ENCODE results near the gene MRPL39. TPM values are rescaled to one million over a fixed set of nuclear protein-coding genes. Genes with fewer than 3 reads are reported as not detected.
A peak's percentile ranks its signal among the peaks of the same experiment; 100 is the strongest.

The MRPL39 gene
- total and polyA plus RNA-seq, 4 experiments from 2014 or later = 19.1 to 53.0 (median 29.8) TPM

- Mint-ChIP-seq H3K27me3 (no peaks in the 10 kb centered on the region), H3K27ac (peak overlapping the region; percentile 84 to 96 (median 95)), H3K36me3 (peaks cover 0 to 5% of the 10 kb centered on the region in 2 donors), H3K9me3 (no peaks in the 10 kb centered on the region), H3K4me1 (peaks cover 57 to 87% (median 74%) of the 10 kb centered on the region in 4 donors), H3K4me3 (peak overlapping the region; percentile 91 to 99 (median 97))
- DNase-seq = peak; percentile 39 to 63 (median 46)
- Histone ChIP-seq H3K27ac (ENCODE audit: low read depth, low read length) (peak overlapping the region; percentile 77), H3K36me3 (ENCODE audit: insufficient read depth, low read length) (no peaks in the 10 kb centered on the region), H3K27me3 (ENCODE audit: insufficient read depth, low read length) (no peaks in the 10 kb centered on the region), H3K4me1 (ENCODE audit: insufficient read depth, low read length) (peaks cover 78% of the 10 kb centered on the region), H3K9me3 (ENCODE audit: control insufficient read depth in 1 of 2, low read length in 2 of 2) (no peaks in the 10 kb centered on the region), H3K4me3 (ENCODE audit: low read length in 2 of 2) (peak overlapping the region in 1 of 2 donors; percentile 63)
- POLR2A ChIA-PET (ENCODE audit: partially characterized antibody) = interaction anchor here (1.4 to 4.5 kb wide), 6 partner anchors 9 to 171 kb away, joined by 3 to 38 read pairs (median 11); partner anchors contain the start of genes ATP5PF, GABPA and MRPL39
- intact Hi-C loops (cut with micrococcal nuclease) = loop anchor here (1.0 to 2.0 kb wide), 3 partner anchors 10 to 171 kb away; partner anchors contain the start of genes ATP5PF and GABPA
- CTCF ChIA-PET (ENCODE audit: partially characterized antibody) = interaction anchor here (1.0 to 1.9 kb wide), 4 partner anchors 9 to 42 kb away, joined by 3 to 6 read pairs (median 5); no protein-coding TSS in a partner anchor
Observed at GRCh38 chr21:25563361-25564116, 43.7 kb downstream of the MRPL39 start.

- ChIA-PET POLR2A (ENCODE audit: partially characterized antibody) (interaction anchor here (1.9 to 4.5 kb wide), 4 partner anchors 10 to 172 kb away, joined by 7 to 38 read pairs (median 16); partner anchors contain the start of genes ATP5PF and GABPA), CTCF (ENCODE audit: partially characterized antibody) (interaction anchor here (1.0 to 1.9 kb wide), 5 partner anchors 11 to 143 kb away, joined by 3 to 6 read pairs (median 3); no protein-coding TSS in a partner anchor)
- H3K27me3 Mint-ChIP-seq = no peaks in the 10 kb centered on the region
- Histone ChIP-seq H3K36me3 (ENCODE audit: insufficient read depth, low read length) (no peaks in the 10 kb centered on the region), H3K27me3 (ENCODE audit: insufficient read depth, low read length) (no peaks in the 10 kb centered on the region), H3K4me1 (ENCODE audit: insufficient read depth, low read length) (peaks cover 70% of the 10 kb centered on the region), H3K9me3 (ENCODE audit: control insufficient read depth in 1 of 2, low read length in 2 of 2) (no peaks in the 10 kb centered on the region), H3K4me3 (ENCODE audit: low read length in 2 of 2) (peak overlapping the region; percentile 21 to 63), H3K27ac (ENCODE audit: low read depth, low read length) (peak overlapping the region; percentile 77)
- H3K36me3 Mint-ChIP-seq = peaks cover 0 to 5% of the 10 kb centered on the region in 2 donors
- DNase-seq = no peak
- peak overlapping the region; percentile 89 to 97 (median 95) for H3K27ac Mint-ChIP-seq
- intact Hi-C loops (cut with micrococcal nuclease) = loop anchor here (1.0 to 2.0 kb wide), 4 partner anchors 11 to 172 kb away; partner anchors contain the start of genes ATP5PF, GABPA and MRPL39
- H3K4me1 Mint-ChIP-seq = peaks cover 50 to 78% (median 66%) of the 10 kb centered on the region in 4 donors
- H3K9me3 Mint-ChIP-seq = no peaks in the 10 kb centered on the region
- peak overlapping the region; percentile 91 to 99 (median 97) for H3K4me3 Mint-ChIP-seq
Observed at GRCh38 chr21:25562660-25563059, 44.6 kb downstream of the MRPL39 start.

DNA sequence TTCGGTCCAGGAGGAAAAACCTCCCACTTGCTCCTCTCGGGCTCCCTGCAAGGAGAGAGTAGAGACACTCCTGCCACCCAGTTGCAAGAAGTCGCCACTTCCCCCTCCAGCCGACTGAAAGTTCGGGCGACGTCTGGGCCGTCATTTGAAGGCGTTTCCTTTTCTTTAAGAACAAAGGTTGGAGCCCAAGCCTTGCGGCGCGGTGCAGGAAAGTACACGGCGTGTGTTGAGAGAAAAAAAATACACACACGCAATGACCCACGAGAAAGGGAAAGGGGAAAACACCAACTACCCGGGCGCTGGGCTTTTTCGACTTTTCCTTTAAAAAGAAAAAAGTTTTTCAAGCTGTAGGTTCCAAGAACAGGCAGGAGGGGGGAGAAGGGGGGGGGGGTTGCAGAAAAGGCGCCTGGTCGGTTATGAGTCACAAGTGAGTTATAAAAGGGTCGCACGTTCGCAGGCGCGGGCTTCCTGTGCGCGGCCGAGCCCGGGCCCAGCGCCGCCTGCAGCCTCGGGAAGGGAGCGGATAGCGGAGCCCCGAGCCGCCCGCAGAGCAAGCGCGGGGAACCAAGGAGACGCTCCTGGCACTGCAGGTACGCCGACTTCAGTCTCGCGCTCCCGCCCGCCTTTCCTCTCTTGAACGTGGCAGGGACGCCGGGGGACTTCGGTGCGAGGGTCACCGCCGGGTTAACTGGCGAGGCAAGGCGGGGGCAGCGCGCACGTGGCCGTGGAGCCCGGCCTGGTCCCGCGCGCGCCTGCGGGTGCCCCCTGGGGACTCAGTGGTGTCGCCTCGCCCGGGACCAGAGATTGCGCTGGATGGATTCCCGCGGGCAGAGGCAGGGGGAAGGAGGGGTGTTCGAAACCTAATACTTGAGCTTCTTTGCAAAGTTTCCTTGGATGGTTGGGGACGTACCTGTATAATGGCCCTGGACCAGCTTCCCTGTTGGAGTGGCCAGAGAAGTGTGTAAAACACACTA is 45.3 kb downstream of the MRPL39 start:
- Mint-ChIP-seq H3K36me3 (peaks cover 0 to 5% of the 10 kb centered on the region in 2 donors), H3K27ac (peak overlapping the region; percentile 92 to 98 (median 97)), H3K4me3 (peak overlapping the region; percentile 91 to 99 (median 97)), H3K9me3 (no peaks in the 10 kb centered on the region), H3K27me3 (no peaks in the 10 kb centered on the region), H3K4me1 (peaks cover 45 to 71% (median 60%) of the 10 kb centered on the region in 4 donors)
- POLR2A ChIA-PET (ENCODE audit: partially characterized antibody) = interaction anchor here (0.6 to 4.5 kb wide), 6 partner anchors 11 to 173 kb away, joined by 3 to 38 read pairs (median 10); partner anchors contain the start of genes ATP5PF and GABPA
- no peaks in the 10 kb centered on the region for H3K9me3 ChIP-seq (ENCODE audit: control insufficient read depth in 1 of 2, low read length in 2 of 2)
- H3K4me3 ChIP-seq (ENCODE audit: low read length in 2 of 2) = peak overlapping the region; percentile 38 to 63
- CTCF ChIA-PET (ENCODE audit: partially characterized antibody) = interaction anchor here (0.6 to 1.9 kb wide), 7 partner anchors 12 to 142 kb away, joined by 3 to 6 read pairs (median 3); no protein-coding TSS in a partner anchor
- peaks cover 63% of the 10 kb centered on the region for H3K4me1 ChIP-seq (ENCODE audit: insufficient read depth, low read length)
- DNase-seq = peak; percentile 53 to 76 (median 55)
- no peaks in the 10 kb centered on the region for H3K36me3 ChIP-seq (ENCODE audit: insufficient read depth, low read length)
- intact Hi-C loops (cut with micrococcal nuclease) = loop anchor here (1.0 to 2.0 kb wide), 3 partner anchors 45 to 173 kb away; partner anchors contain the start of genes ATP5PF, GABPA and MRPL39
- H3K27me3 ChIP-seq (ENCODE audit: insufficient read depth, low read length) = no peaks in the 10 kb centered on the region
- H3K27ac ChIP-seq (ENCODE audit: low read depth, low read length) = peak overlapping the region; percentile 77

DNA sequence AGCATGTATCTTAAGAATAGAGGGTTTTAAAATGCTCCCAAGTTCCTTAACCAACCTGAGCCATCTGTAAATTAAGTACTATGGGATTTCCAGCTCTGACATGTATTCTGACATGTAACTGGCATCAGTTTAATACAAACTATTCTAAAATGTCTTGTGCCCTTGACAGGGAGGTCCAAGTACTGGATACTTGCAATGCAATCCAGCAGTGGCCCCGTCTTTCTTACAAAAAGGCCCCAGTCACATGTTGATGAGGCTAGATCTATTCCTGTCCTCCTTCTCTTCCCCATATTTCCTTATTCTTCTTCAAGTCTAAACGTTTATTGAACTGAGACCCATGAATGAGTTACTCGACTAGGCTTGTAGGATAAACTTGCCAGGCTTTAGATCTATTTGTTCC is 46.4 kb downstream of the MRPL39 start:
- no peak for DNase-seq
- Mint-ChIP-seq H3K27ac (peak overlapping the region; percentile 92 to 98 (median 97)), H3K4me3 (peak overlapping the region; percentile 91 to 99 (median 97)), H3K36me3 (peaks cover 0 to 5% of the 10 kb centered on the region in 2 donors), H3K9me3 (no peaks in the 10 kb centered on the region), H3K4me1 (peaks cover 38 to 60% (median 50%) of the 10 kb centered on the region in 4 donors), H3K27me3 (no peaks in the 10 kb centered on the region)
- no peaks in the 10 kb centered on the region for H3K27me3 ChIP-seq (ENCODE audit: insufficient read depth, low read length)
- H3K4me3 ChIP-seq (ENCODE audit: low read length in 2 of 2) = peak overlapping the region in 1 of 2 donors; percentile 38
- POLR2A ChIA-PET (ENCODE audit: partially characterized antibody) = interaction anchor here (0.9 to 4.5 kb wide), 5 partner anchors 12 to 174 kb away, joined by 3 to 38 read pairs (median 13); partner anchors contain the start of genes ATP5PF and GABPA
- peaks cover 54% of the 10 kb centered on the region for H3K4me1 ChIP-seq (ENCODE audit: insufficient read depth, low read length)
- intact Hi-C loops (cut with micrococcal nuclease) = loop anchor here (2.0 kb wide), 1 partner anchor 104 kb away; no protein-coding TSS in a partner anchor
- H3K27ac ChIP-seq (ENCODE audit: low read depth, low read length) = peak overlapping the region; percentile 77
- CTCF ChIA-PET (ENCODE audit: partially characterized antibody) = interaction anchor here (1.2 kb wide), 1 partner anchor 17 kb away, joined by 3 read pairs; no protein-coding TSS in a partner anchor
- no peaks in the 10 kb centered on the region for H3K36me3 ChIP-seq (ENCODE audit: insufficient read depth, low read length)
- no peaks in the 10 kb centered on the region for H3K9me3 ChIP-seq (ENCODE audit: control insufficient read depth in 1 of 2, low read length in 2 of 2)

- ChIA-PET CTCF (ENCODE audit: partially characterized antibody) (no interaction called here), POLR2A (ENCODE audit: partially characterized antibody) (interaction anchor here (0.9 to 1.1 kb wide), 3 partner anchors 13 to 174 kb away, joined by 3 to 4 read pairs (median 3); partner anchors contain the start of genes ATP5PF and GABPA)
- peaks cover 32 to 54% (median 44%) of the 10 kb centered on the region in 4 donors for H3K4me1 Mint-ChIP-seq
Observed at GRCh38 chr21:25560271-25560685, 47.0 kb downstream of the MRPL39 start.

GRCh38 chr21:25559746-25560145 is 47.5 kb downstream of the MRPL39 start:
- no peaks in the 10 kb centered on the region for H3K9me3 Mint-ChIP-seq
- H3K27me3 ChIP-seq (ENCODE audit: insufficient read depth, low read length) = no peaks in the 10 kb centered on the region
- no peak for DNase-seq
- no peak overlapping the region for H3K4me3 ChIP-seq (ENCODE audit: low read length in 2 of 2)
- H3K27ac ChIP-seq (ENCODE audit: low read depth, low read length) = no peak overlapping the region
- CTCF ChIA-PET (ENCODE audit: partially characterized antibody) = no interaction called here
- intact Hi-C loops (cut with micrococcal nuclease) = loop anchor here (2.0 kb wide), 1 partner anchor 103 kb away; no protein-coding TSS in a partner anchor
- no peaks in the 10 kb centered on the region for H3K9me3 ChIP-seq (ENCODE audit: control insufficient read depth in 1 of 2, low read length in 2 of 2)
- H3K4me1 Mint-ChIP-seq = peaks cover 27 to 49% (median 41%) of the 10 kb centered on the region in 4 donors
- H3K4me3 Mint-ChIP-seq = peak overlapping the region in 3 of 8 donors; percentile 36 to 74 (median 54)
- H3K36me3 ChIP-seq (ENCODE audit: insufficient read depth, low read length) = no peaks in the 10 kb centered on the region
- H3K27ac Mint-ChIP-seq = peak overlapping the region in 2 of 7 donors; percentile 96 to 98
- no peaks in the 10 kb centered on the region for H3K27me3 Mint-ChIP-seq
- POLR2A ChIA-PET (ENCODE audit: partially characterized antibody) = interaction anchor here (0.9 to 1.1 kb wide), 3 partner anchors 14 to 175 kb away, joined by 3 to 4 read pairs (median 3); partner anchors contain the start of genes ATP5PF and GABPA
- H3K36me3 Mint-ChIP-seq = peaks cover 0 to 3% of the 10 kb centered on the region in 2 donors
- H3K4me1 ChIP-seq (ENCODE audit: insufficient read depth, low read length) = peaks cover 43% of the 10 kb centered on the region

More at GRCh38 chr21:25560271-25560685, 47.0 kb downstream of the MRPL39 start:
- Mint-ChIP-seq H3K27ac (peak overlapping the region in 5 of 7 donors; percentile 25 to 98 (median 94)), H3K9me3 (no peaks in the 10 kb centered on the region), H3K36me3 (peaks cover 0 to 5% of the 10 kb centered on the region in 2 donors), H3K27me3 (no peaks in the 10 kb centered on the region), H3K4me3 (peak overlapping the region in 5 of 8 donors; percentile 43 to 98 (median 97))
- no peak for DNase-seq
- Histone ChIP-seq H3K36me3 (ENCODE audit: insufficient read depth, low read length) (no peaks in the 10 kb centered on the region), H3K4me3 (ENCODE audit: low read length in 2 of 2) (no peak overlapping the region), H3K9me3 (ENCODE audit: control insufficient read depth in 1 of 2, low read length in 2 of 2) (no peaks in the 10 kb centered on the region), H3K27me3 (ENCODE audit: insufficient read depth, low read length) (no peaks in the 10 kb centered on the region), H3K4me1 (ENCODE audit: insufficient read depth, low read length) (peaks cover 48% of the 10 kb centered on the region), H3K27ac (ENCODE audit: low read depth, low read length) (no peak overlapping the region)
- intact Hi-C loops (cut with micrococcal nuclease) = loop anchor here (2.0 kb wide), 1 partner anchor 103 kb away; no protein-coding TSS in a partner anchor
